Calu3 (cell line): ENCODE data around the gene FBLN2. TPM values are rescaled to one million over a fixed set of nuclear protein-coding genes. Genes with fewer than 3 reads are reported as not detected.

ENCODE experiments used
- BruUV-seq: library from RNA; stranded (reverse); fragments of 400-500 nt; replicated peaks from 2 replicates; lab custom pipeline; 2021; lab: Mats Ljungman, UMichigan
- CTCF ChIA-PET: fragments of 300-600 bp; sonication (Branson Sonifier 250); formaldehyde crosslinking; loops from one replicate; lab custom pipeline; 2022; ENCODE audit warnings: antibody characterized with exemption; lab: Charles Lee
- DNase-seq: peaks from one replicate; pipeline ENCODE4 v3.0.0; 2022
- H3K27ac Mint-ChIP-seq: one replicate; pipeline ENCODE4 v1.8.0; 2022; ENCODE audit warnings: mixed read lengths; ENCODE audit not compliant: unreplicated experiment
- H3K27me3 Mint-ChIP-seq: one replicate; pipeline ENCODE4 v1.8.0; 2022; ENCODE audit warnings: mixed read lengths; ENCODE audit not compliant: unreplicated experiment
- H3K36me3 Mint-ChIP-seq: one replicate; pipeline ENCODE4 v1.8.0; 2022; ENCODE audit warnings: mild to moderate bottlenecking, moderate library complexity, mixed read lengths; ENCODE audit not compliant: insufficient read depth, unreplicated experiment
- H3K4me1 Mint-ChIP-seq: one replicate; pipeline ENCODE4 v1.8.0; 2022; ENCODE audit warnings: mild to moderate bottlenecking, low read depth, mixed read lengths; ENCODE audit not compliant: unreplicated experiment
- H3K4me3 Mint-ChIP-seq: one replicate; pipeline ENCODE4 v1.8.0; 2022; ENCODE audit warnings: mild to moderate bottlenecking, low read depth, moderate library complexity, mixed read lengths; ENCODE audit not compliant: unreplicated experiment
- H3K9me3 Mint-ChIP-seq: one replicate; pipeline ENCODE4 v1.8.0; 2022; ENCODE audit warnings: low read depth, mixed read lengths; ENCODE audit not compliant: unreplicated experiment
- CTCF ChIP-seq: fragments of 200-600 bp; IDR thresholded peaks from one replicate; pipeline ENCODE4 v1.8.0; 2022; ENCODE audit warnings: antibody characterized with exemption; ENCODE audit not compliant: unreplicated experiment
- intact Hi-C: fragments of 100-400 bp; cut with micrococcal nuclease; formaldehyde crosslinking; loops from one replicate; pipeline ENCODE4 v1.10.0; 2022; ENCODE audit not compliant: unreplicated experiment
- total RNA-seq: library from RNA; stranded (reverse); gene quantifications from 2 replicates; pipeline ENCODE4 v1.2.3, GENCODE V29; 2022

Gene FBLN2
- total RNA-seq, 1 experiment from 2014 or later: not detected

DNA sequence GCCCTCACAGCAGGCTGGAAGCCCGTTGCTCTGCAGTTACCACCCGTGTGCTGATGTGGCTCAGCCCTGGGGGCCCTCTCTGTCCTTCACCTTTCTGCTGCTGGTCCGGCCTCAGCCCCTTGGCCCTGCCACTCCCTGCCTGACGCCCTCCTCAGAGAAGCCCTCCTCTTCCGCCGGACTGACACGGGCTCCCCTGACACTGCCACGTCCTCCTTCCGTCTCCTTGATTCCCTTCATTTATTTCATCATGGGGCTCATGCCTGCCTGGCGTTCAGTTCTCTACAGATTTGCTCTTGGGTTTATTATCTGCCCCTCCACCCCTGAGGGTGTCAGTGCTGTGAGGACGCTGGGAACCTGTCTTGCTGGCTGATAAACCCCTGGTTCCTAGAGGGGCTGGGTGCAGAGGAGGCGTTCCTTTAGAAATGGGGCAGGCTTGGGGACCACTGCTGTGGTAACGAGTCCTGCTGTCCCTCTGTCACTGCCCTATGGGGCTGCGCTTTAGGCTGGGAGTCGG is 19.6 kb downstream of the FBLN2 start:
- CTCF ChIA-PET: no interaction called here
- Mint-ChIP-seq H3K9me3 (no peaks in the 10 kb centered on the region), H3K4me1 (no peaks in the 10 kb centered on the region), H3K4me3 (no peak overlapping the region), H3K27ac (no peak overlapping the region), H3K27me3 (peaks cover 20% of the 10 kb centered on the region), H3K36me3 (no peaks in the 10 kb centered on the region)
- intact Hi-C loops: no loop called here
- BruUV-seq: no TSS peak
- TF ChIP-seq CTCF: no peak
- no peak for DNase-seq

GRCh38 chr3:13569201-13569600 is 20.3 kb downstream of the FBLN2 start:
- BruUV-seq: no TSS peak

DNA sequence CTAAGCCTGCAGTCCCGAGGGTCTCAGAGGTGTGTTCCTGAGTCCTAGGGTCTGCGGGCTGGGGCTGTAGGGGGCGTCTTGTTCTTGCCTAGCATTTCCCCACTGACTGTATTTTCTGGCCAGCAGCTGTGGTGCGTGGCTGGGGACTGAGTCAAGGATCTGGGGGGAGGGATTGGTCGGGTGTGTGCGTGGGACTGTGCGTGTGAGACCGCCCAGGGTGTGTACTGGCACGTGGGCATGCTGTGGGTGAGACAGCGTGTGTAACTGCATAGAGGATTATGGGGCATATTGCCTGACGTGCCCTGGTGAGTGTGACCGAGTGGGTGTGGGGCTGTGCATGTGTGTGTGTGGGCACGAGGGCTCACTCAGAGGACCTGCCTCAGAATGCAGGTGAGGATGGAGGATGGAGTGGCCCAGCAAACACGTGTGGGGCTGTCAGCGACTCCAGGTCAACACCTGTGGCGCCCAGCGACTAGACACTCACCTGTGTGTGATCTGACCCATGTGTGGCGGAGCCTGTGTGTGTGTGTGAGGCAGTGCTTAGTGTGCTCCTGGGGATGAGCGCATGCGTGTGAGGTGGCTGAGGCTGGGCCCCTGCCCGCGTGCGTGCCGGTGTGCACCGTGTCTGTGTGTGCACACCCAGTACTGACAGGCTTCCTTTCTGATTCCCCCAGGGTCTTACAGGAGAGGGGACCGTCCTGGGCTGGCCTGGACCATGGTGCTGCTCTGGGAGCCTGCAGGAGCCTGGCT is 20.9 kb downstream of the FBLN2 start:
- Mint-ChIP-seq H3K4me1 (no peaks in the 10 kb centered on the region), H3K36me3 (no peaks in the 10 kb centered on the region), H3K27me3 (peaks cover 22% of the 10 kb centered on the region), H3K4me3 (no peak overlapping the region), H3K27ac (no peak overlapping the region), H3K9me3 (no peaks in the 10 kb centered on the region)
- CTCF ChIA-PET: no interaction called here
- BruUV-seq: no TSS peak
- no peak for TF ChIP-seq CTCF
- intact Hi-C loops: no loop called here
- DNase-seq: no peak

More at GRCh38 chr3:13569201-13569600, 20.3 kb downstream of the FBLN2 start:
- CTCF ChIA-PET: no interaction called here
- Mint-ChIP-seq H3K27me3 (peaks cover 20% of the 10 kb centered on the region), H3K4me1 (no peaks in the 10 kb centered on the region), H3K36me3 (no peaks in the 10 kb centered on the region), H3K27ac (no peak overlapping the region), H3K9me3 (no peaks in the 10 kb centered on the region), H3K4me3 (no peak overlapping the region)
- intact Hi-C loops: no loop called here
- no peak for TF ChIP-seq CTCF
- no peak for DNase-seq

DNA sequence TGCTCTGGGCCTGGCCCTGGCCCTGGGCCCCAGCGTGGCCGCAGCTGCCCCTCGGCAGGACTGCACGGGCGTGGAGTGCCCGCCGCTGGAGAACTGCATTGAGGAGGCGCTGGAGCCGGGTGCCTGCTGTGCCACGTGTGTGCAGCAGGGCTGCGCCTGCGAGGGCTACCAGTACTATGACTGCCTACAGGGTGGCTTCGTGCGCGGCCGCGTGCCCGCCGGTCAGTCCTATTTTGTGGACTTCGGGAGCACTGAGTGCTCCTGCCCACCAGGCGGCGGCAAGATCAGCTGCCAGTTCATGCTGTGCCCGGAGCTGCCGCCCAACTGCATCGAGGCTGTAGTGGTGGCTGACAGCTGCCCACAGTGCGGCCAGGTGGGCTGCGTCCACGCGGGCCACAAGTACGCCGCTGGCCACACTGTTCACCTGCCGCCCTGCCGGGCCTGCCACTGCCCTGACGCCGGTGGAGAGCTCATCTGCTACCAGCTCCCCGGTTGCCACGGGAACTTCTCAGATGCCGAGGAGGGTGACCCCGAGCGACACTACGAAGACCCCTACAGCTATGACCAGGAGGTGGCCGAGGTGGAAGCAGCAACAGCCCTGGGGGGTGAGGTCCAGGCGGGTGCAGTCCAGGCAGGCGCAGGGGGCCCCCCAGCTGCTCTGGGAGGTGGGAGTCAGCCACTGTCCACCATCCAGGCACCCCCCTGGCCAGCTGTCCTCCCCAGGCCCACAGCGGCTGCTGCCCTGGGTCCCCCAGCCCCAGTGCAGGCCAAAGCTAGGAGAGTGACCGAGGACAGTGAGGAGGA is 21.7 kb downstream of the FBLN2 start:
- Mint-ChIP-seq H3K4me3 (no peak overlapping the region), H3K4me1 (no peaks in the 10 kb centered on the region), H3K9me3 (no peaks in the 10 kb centered on the region), H3K27me3 (peaks cover 30% of the 10 kb centered on the region), H3K27ac (no peak overlapping the region), H3K36me3 (no peaks in the 10 kb centered on the region)
- BruUV-seq: no TSS peak
- intact Hi-C loops: no loop called here
- no peak for TF ChIP-seq CTCF
- no peak for DNase-seq
- CTCF ChIA-PET: no interaction called here
